GM23338 (cell line): Measurements from ENCODE around the gene NDFIP1. TPM values are rescaled to one million over a fixed set of nuclear protein-coding genes. Genes with fewer than 3 reads are reported as not detected.

Experiments
- ATAC-seq: fragments of 200-7000 bp; cut with Tn5 transposase; 3 replicates; pipeline ENCODE4 v1.9.1; 2020
- DNase-seq: peaks from one replicate; pipeline ENCODE4 v3.0.0-alpha.2; 2015; ENCODE audit warnings: low spot score
- H2AFZ ChIP-seq: fragments of 200-600 bp; sonication (generic); 2 replicates; pipeline ENCODE4 v1.8.0; 2016; ENCODE audit warnings: antibody characterized with exemption, mild to moderate bottlenecking, moderate library complexity
- H3F3A ChIP-seq: fragments of 200-600 bp; sonication (generic); replicated peaks from 2 replicates; pipeline ENCODE4 v1.8.0; 2017; ENCODE audit warnings: antibody characterized with exemption, mixed run types, low read depth
- H3K27ac ChIP-seq: fragments of 200-600 bp; sonication (generic); 2 replicates; pipeline ENCODE4 v1.6.1; 2016; ENCODE audit warnings: low read depth
- H3K27me3 ChIP-seq: fragments of 200-600 bp; sonication (generic); 2 replicates; pipeline ENCODE4 v1.8.0; 2016; ENCODE audit warnings: mild to moderate bottlenecking, mixed run types, moderate library complexity; ENCODE audit not compliant: insufficient read depth
- H3K36me3 ChIP-seq: fragments of 200-600 bp; sonication (generic); 2 replicates; pipeline ENCODE4 v1.8.0; 2016; ENCODE audit warnings: mild to moderate bottlenecking; ENCODE audit not compliant: insufficient read depth
- H3K4me1 ChIP-seq: fragments of 200-600 bp; sonication (generic); 2 replicates; pipeline ENCODE4 v1.8.0; 2016; ENCODE audit warnings: mild to moderate bottlenecking, moderate library complexity; ENCODE audit not compliant: insufficient read depth
- H3K4me2 ChIP-seq: fragments of 200-600 bp; sonication (generic); 2 replicates; pipeline ENCODE4 v1.7.1; 2017; ENCODE audit warnings: mixed run types
- H3K4me3 ChIP-seq: fragments of 200-600 bp; sonication (generic); 2 replicates; pipeline ENCODE4 v1.6.1; 2016; ENCODE audit warnings: mixed run types
- H3K79me2 ChIP-seq: fragments of 200-600 bp; sonication (generic); replicated peaks from 2 replicates; pipeline ENCODE4 v1.8.0; 2017; ENCODE audit warnings: mild to moderate bottlenecking; ENCODE audit not compliant: insufficient read depth
- H3K9me2 ChIP-seq: fragments of 200-600 bp; sonication (generic); 2 replicates; pipeline ENCODE4 v1.8.0; 2017; ENCODE audit not compliant: insufficient read depth
- H4K20me1 ChIP-seq: fragments of 200-600 bp; sonication (generic); replicated peaks from 2 replicates; pipeline ENCODE4 v1.8.0; 2017; ENCODE audit warnings: mild to moderate bottlenecking; ENCODE audit not compliant: insufficient read depth
- H3K27ac Mint-ChIP-seq: 2 replicates; pipeline ENCODE4 v1.8.0; 2020; ENCODE audit warnings: inconsistent platforms, mild to moderate bottlenecking, moderate library complexity, mixed read lengths
- H3K27me3 Mint-ChIP-seq: 3 replicates; pipeline ENCODE4 v1.8.0; 2022; ENCODE audit warnings: low read depth, mild to moderate bottlenecking, moderate library complexity, mixed read lengths, inconsistent platforms; ENCODE audit not compliant: insufficient read depth, poor library complexity
- H3K36me3 Mint-ChIP-seq: 3 replicates; pipeline ENCODE4 v1.8.0; 2021; ENCODE audit warnings: low read depth, mild to moderate bottlenecking, inconsistent platforms, moderate library complexity, mixed read lengths
- H3K4me1 Mint-ChIP-seq: 3 replicates; pipeline ENCODE4 v1.8.0; 2020; ENCODE audit warnings: mild to moderate bottlenecking, inconsistent platforms, mixed read lengths
- H3K4me3 Mint-ChIP-seq: 3 replicates; pipeline ENCODE4 v1.8.0; 2021; ENCODE audit warnings: moderate library complexity, mild to moderate bottlenecking, inconsistent platforms, mixed read lengths
- H3K9me3 Mint-ChIP-seq: 3 replicates; pipeline ENCODE4 v1.8.0; 2020; ENCODE audit warnings: moderate library complexity, mild to moderate bottlenecking, inconsistent platforms, mixed read lengths
- CREB1 ChIP-seq: fragments of 250-450 bp; sonication (Bioruptor Pico); IDR thresholded peaks from 2 replicates; pipeline ENCODE4 v1.5.0; 2020; ENCODE audit warnings: low read depth, mild to moderate bottlenecking, moderate library complexity
- JUNB ChIP-seq: IDR thresholded peaks from one replicate; pipeline ENCODE4 v1.6.1; 2016; ENCODE audit warnings: antibody characterized with exemption; ENCODE audit not compliant: unreplicated experiment
- POLR2AphosphoS5 ChIP-seq: IDR thresholded peaks from 2 replicates; pipeline ENCODE4 v1.6.1; 2016; ENCODE audit warnings: antibody characterized with exemption, low read depth
- STAT1 ChIP-seq: IDR thresholded peaks from one replicate; pipeline ENCODE4 v1.6.1; 2016; ENCODE audit warnings: antibody characterized with exemption; ENCODE audit not compliant: unreplicated experiment
- ZNF114 ChIP-seq: fragments of 250-450 bp; sonication (Bioruptor Pico); IDR thresholded peaks from 2 replicates; pipeline ENCODE4 v1.5.0; 2020; ENCODE audit warnings: mild to moderate bottlenecking, moderate library complexity
- ZNF331 ChIP-seq: fragments of 250-450 bp; sonication (Bioruptor Pico); IDR thresholded peaks from 2 replicates; pipeline ENCODE4 v1.5.0; 2020; ENCODE audit warnings: low read depth, mild to moderate bottlenecking, moderate library complexity
- polyA plus RNA-seq: library from polyadenylated mRNA; unstranded; fragments of >200 nt; fragmentation: Nextera tagmentation; extraction: Ambion mirVana; gene quantifications from 2 replicates; pipeline ENCODE4 v1.2.1, GENCODE V29; 2016
- total RNA-seq: library from RNA; depleted of rRNA; stranded (reverse); fragments of >200 nt; shearing (Covaris generic); gene quantifications from 2 replicates; pipeline ENCODE4 v1.2.3, GENCODE V29; 2014
- TF ChIP-seq, protein P1 (sequence below): IDR thresholded peaks from 2 replicates; pipeline ENCODE4 v1.6.1; 2016; ENCODE audit warnings: antibody characterized with exemption
- TF ChIP-seq, protein P2 (sequence below): IDR thresholded peaks from one replicate; pipeline ENCODE4 v1.6.1; 2018; ENCODE audit warnings: antibody characterized with exemption; ENCODE audit not compliant: unreplicated experiment
- TF ChIP-seq, protein P3 (sequence below), 2 experiments: fragments of 200-600 bp in 1 of 2; sonication (generic) in 1 of 2; conservative IDR thresholded peaks; 2 replicates each; pipeline versions ENCODE4 v1.5.1 to v1.6.1; 2016 to 2017; ENCODE audit warnings: antibody characterized with exemption in 2 of 2, low read depth in 2 of 2, mild to moderate bottlenecking in 2 of 2, moderate library complexity in 1 of 2

Gene NDFIP1
- total and polyA plus RNA-seq, 2 experiments from 2014 or later = 24.3 to 45.0 TPM

DNA sequence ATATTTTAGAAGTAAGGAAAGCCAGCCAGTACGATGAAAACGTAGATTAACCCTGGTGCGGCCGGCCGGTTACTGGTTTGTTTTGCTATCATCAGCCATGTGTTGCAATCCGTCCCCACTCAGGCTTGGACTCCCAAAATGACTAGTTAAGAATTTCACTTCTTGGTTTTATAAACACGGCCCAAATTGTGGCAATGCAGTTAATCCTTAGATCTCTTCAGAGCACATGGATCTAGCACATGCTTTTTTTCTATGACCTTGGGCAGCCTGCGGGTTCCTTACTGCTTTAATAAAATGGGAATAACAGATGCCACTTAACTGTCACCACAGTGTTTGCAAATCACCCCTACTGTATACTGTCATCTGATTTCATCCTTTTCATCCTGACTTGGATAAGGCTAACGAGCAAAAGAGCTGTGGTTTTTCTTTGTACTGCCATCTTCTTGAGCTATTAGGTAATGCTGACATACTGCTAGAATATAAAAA lies 1.5 kb downstream of the NDFIP1 start:
- Histone ChIP-seq H3K4me3 (peak overlapping the region; percentile 73), H3K27ac (no peak overlapping the region), H2AFZ (no peak overlapping the region), H3K79me2 (peaks cover 61% of the 10 kb centered on the region), H3K4me2 (peak overlapping the region; percentile 91), H3K27me3 (peaks cover 34% of the 10 kb centered on the region), H4K20me1 (peaks cover 21% of the 10 kb centered on the region), H3F3A (peaks cover 13% of the 10 kb centered on the region), H3K9me2 (no peaks in the 10 kb centered on the region), H3K36me3 (no peaks in the 10 kb centered on the region), H3K4me1 (peaks cover 33% of the 10 kb centered on the region)
- Mint-ChIP-seq H3K4me1 (peaks cover 29% of the 10 kb centered on the region), H3K4me3 (peak overlapping the region; percentile 87), H3K27me3 (peaks cover 9% of the 10 kb centered on the region), H3K36me3 (peaks cover 8% of the 10 kb centered on the region; the same call in 2 of the 3 replicates), H3K27ac (no peak overlapping the region), H3K9me3 (no peaks in the 10 kb centered on the region)
- TF ChIP-seq, protein P1, sequence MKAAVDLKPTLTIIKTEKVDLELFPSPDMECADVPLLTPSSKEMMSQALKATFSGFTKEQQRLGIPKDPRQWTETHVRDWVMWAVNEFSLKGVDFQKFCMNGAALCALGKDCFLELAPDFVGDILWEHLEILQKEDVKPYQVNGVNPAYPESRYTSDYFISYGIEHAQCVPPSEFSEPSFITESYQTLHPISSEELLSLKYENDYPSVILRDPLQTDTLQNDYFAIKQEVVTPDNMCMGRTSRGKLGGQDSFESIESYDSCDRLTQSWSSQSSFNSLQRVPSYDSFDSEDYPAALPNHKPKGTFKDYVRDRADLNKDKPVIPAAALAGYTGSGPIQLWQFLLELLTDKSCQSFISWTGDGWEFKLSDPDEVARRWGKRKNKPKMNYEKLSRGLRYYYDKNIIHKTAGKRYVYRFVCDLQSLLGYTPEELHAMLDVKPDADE = no peak
- TF ChIP-seq STAT1 (no peak), POLR2AphosphoS5 (no peak), ZNF114 (CRISPR knock-in tag) (no peak), JUNB (no peak)
- TF ChIP-seq, protein P2, sequence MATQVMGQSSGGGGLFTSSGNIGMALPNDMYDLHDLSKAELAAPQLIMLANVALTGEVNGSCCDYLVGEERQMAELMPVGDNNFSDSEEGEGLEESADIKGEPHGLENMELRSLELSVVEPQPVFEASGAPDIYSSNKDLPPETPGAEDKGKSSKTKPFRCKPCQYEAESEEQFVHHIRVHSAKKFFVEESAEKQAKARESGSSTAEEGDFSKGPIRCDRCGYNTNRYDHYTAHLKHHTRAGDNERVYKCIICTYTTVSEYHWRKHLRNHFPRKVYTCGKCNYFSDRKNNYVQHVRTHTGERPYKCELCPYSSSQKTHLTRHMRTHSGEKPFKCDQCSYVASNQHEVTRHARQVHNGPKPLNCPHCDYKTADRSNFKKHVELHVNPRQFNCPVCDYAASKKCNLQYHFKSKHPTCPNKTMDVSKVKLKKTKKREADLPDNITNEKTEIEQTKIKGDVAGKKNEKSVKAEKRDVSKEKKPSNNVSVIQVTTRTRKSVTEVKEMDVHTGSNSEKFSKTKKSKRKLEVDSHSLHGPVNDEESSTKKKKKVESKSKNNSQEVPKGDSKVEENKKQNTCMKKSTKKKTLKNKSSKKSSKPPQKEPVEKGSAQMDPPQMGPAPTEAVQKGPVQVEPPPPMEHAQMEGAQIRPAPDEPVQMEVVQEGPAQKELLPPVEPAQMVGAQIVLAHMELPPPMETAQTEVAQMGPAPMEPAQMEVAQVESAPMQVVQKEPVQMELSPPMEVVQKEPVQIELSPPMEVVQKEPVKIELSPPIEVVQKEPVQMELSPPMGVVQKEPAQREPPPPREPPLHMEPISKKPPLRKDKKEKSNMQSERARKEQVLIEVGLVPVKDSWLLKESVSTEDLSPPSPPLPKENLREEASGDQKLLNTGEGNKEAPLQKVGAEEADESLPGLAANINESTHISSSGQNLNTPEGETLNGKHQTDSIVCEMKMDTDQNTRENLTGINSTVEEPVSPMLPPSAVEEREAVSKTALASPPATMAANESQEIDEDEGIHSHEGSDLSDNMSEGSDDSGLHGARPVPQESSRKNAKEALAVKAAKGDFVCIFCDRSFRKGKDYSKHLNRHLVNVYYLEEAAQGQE = no peak
- TF ChIP-seq, protein P3, sequence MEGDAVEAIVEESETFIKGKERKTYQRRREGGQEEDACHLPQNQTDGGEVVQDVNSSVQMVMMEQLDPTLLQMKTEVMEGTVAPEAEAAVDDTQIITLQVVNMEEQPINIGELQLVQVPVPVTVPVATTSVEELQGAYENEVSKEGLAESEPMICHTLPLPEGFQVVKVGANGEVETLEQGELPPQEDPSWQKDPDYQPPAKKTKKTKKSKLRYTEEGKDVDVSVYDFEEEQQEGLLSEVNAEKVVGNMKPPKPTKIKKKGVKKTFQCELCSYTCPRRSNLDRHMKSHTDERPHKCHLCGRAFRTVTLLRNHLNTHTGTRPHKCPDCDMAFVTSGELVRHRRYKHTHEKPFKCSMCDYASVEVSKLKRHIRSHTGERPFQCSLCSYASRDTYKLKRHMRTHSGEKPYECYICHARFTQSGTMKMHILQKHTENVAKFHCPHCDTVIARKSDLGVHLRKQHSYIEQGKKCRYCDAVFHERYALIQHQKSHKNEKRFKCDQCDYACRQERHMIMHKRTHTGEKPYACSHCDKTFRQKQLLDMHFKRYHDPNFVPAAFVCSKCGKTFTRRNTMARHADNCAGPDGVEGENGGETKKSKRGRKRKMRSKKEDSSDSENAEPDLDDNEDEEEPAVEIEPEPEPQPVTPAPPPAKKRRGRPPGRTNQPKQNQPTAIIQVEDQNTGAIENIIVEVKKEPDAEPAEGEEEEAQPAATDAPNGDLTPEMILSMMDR (conservative IDR thresholded peaks at IDR 0.05; ENCODE audit: low read depth in 2 of 2) = no peak
- DNase-seq (no peak), ATAC-seq (no peak)

DNA sequence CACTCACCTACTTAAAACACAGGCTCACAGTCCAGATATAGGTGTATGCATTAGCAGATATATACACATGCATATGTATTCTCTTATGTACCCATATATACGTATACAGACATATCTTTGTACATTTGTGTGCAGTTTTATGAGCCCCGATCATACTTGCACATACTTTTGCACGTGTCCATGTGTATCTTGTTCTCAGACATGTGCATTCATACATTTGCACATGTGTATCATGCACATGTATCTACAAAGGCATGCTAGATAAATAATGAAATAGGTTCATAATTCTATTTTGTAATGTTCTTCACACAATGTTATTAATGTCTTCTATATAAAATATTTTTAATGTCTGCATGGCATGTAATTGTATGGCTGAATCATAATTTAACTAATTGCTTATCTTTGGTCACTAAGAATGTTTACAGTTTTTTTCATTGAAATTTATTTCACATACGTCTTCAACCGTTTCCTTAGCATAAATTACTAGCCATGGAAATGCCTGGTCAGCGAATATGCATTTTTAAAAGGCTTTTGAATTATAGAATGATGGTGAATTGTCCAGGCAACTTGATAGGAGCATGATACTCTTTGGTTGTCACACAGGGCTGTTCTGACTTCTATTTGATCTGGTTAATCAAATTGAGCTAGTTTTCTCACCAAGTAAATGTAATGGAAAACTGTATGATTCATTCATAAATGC lies 2.6 kb downstream of the NDFIP1 start:
- no peak overlapping the region for H3K27ac Mint-ChIP-seq
- H2AFZ ChIP-seq = no peak overlapping the region
- H3K4me1 Mint-ChIP-seq = peaks cover 33% of the 10 kb centered on the region
- ATAC-seq = no peak
- no peaks in the 10 kb centered on the region for H3K9me2 ChIP-seq
- H3K4me3 Mint-ChIP-seq = no peak overlapping the region
- H3K27ac ChIP-seq = no peak overlapping the region
- H4K20me1 ChIP-seq = peaks cover 27% of the 10 kb centered on the region
- peaks cover 13% of the 10 kb centered on the region for H3F3A ChIP-seq
- H3K27me3 Mint-ChIP-seq = peaks cover 9% of the 10 kb centered on the region
- no peak overlapping the region for H3K4me3 ChIP-seq
- H3K4me1 ChIP-seq = peaks cover 39% of the 10 kb centered on the region
- no peak for DNase-seq
- H3K27me3 ChIP-seq = peaks cover 34% of the 10 kb centered on the region
- H3K36me3 ChIP-seq = no peaks in the 10 kb centered on the region
- no peaks in the 10 kb centered on the region for H3K9me3 Mint-ChIP-seq
- H3K4me2 ChIP-seq = no peak overlapping the region
- peaks cover 71% of the 10 kb centered on the region for H3K79me2 ChIP-seq
- H3K36me3 Mint-ChIP-seq = peaks cover 8% of the 10 kb centered on the region; the same call in 2 of the 3 replicates
- TF ChIP-seq, protein P2 = no peak
- TF ChIP-seq CREB1 = no peak
- TF ChIP-seq ZNF331 (CRISPR knock-in tag) = no peak
